ENCODE measurements around the gene C6orf141. TPM values are rescaled to one million over a fixed set of nuclear protein-coding genes. Genes with fewer than 3 reads are reported as not detected.

The C6orf141 gene
- total RNA-seq, 1 experiment from 2014 or later: 43.8 TPM

DNA sequence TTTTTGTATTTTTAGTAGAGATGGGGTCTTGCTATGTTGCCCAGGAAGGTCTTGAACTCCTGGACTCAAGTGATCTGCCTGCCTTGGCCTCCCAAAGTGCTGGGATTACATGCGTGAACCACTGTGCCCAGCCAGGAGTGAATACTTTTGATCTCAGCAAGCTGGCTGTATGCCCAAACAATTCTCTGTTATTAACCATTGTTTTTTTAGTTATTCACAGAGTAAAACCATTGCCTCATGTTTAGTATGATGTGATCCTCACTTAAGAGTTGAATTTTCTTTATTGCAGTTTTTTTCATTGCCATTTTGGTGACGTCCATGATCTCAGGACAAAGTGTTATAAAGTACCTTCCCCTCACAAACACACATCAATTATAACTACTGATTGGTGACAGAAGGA lies 14.8 kb downstream of the C6orf141 start:
- Histone ChIP-seq H3F3A (ENCODE audit: low read length, unreplicated experiment) (no peaks in the 10 kb centered on the region), H3K79me2 (ENCODE audit: low read length) (no peaks in the 10 kb centered on the region), H3K4me1 (ENCODE audit: insufficient read depth, low read length) (peaks cover 18% of the 10 kb centered on the region), H4K20me1 (ENCODE audit: low read length) (no peaks in the 10 kb centered on the region), H3K4me2 (ENCODE audit: low read length) (peak overlapping the region; percentile 68; the same call in 1 of the 2 replicates), H3K9me3 (ENCODE audit: low read length) (no peaks in the 10 kb centered on the region), H3K27me3 (ENCODE audit: low read length) (no peaks in the 10 kb centered on the region), H3K36me3 (ENCODE audit: low read depth, low read length) (no peaks in the 10 kb centered on the region), H3K9ac (ENCODE audit: low read length) (peak overlapping the region; percentile 30; the same call in 1 of the 2 replicates), H3K4me3 (ENCODE audit: low read length) (no peak overlapping the region), H2AFZ (ENCODE audit: low read length) (no peak overlapping the region), H3K9me2 (replicated peaks; ENCODE audit: low read length) (no peaks in the 10 kb centered on the region), H3K27ac (ENCODE audit: low read length) (peak overlapping the region; percentile 82)
- no peak for ATAC-seq
- TF ChIP-seq EZH2 (IDR thresholded peaks at IDR 0.05; ENCODE audit: low read length, unreplicated experiment): no peak
- no peak for DNase-seq
- BruUV-seq (replicated peaks): no TSS peak
- ChIA-PET POLR2A (ENCODE audit: unreplicated experiment) (no interaction called here), CTCF (interaction anchor here (1.4 kb wide), 1 partner anchor 12 kb away, joined by 4 read pairs; no protein-coding TSS in a partner anchor)
- intact Hi-C loops (cut with micrococcal nuclease): no loop called here

DNA sequence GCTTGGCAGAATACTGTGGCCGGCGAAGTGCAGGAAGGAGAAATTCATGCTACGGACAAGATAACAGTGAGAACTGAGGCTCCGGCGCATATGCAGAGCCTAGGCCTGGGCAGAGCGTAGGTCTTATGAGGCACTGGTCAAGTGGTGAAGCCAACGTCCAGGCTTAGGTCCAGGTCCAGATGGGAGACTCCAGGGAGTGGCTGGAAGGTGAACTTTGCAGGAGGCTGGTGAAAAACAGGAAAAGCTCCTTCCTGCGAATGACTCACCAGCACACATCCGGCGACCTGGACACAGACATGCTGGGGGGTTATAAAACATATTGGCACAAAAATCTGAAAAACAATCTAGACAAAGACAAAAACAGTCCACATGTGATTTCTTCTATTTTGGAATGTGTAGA lies 15.4 kb downstream of the C6orf141 start:
- peak overlapping the region; percentile 53 for H2AFZ ChIP-seq (ENCODE audit: low read length)
- no TSS peak for BruUV-seq (replicated peaks)
- CTCF ChIA-PET: interaction anchor here (1.4 to 1.7 kb wide), 2 partner anchors 12 to 34 kb away, joined by 4 to 6 read pairs; no protein-coding TSS in a partner anchor

GRCh38 chr6:49570474-49571079 lies 20.1 kb downstream of the C6orf141 start:
- intact Hi-C loops (cut with micrococcal nuclease): loop anchor here (1.0 to 2.0 kb wide), 2 partner anchors 36 to 38 kb away; no protein-coding TSS in a partner anchor
- Histone ChIP-seq H2AFZ (ENCODE audit: low read length) (peak overlapping the region; percentile 72), H3K36me3 (ENCODE audit: low read depth, low read length) (no peaks in the 10 kb centered on the region), H3K4me1 (ENCODE audit: insufficient read depth, low read length) (peaks cover 17% of the 10 kb centered on the region), H3K9me2 (replicated peaks; ENCODE audit: low read length) (no peaks in the 10 kb centered on the region), H3F3A (ENCODE audit: low read length, unreplicated experiment) (no peaks in the 10 kb centered on the region), H3K4me2 (ENCODE audit: low read length) (peak overlapping the region; percentile 32), H4K20me1 (ENCODE audit: low read length) (no peaks in the 10 kb centered on the region), H3K27ac (ENCODE audit: low read length) (no peak overlapping the region), H3K9ac (ENCODE audit: low read length) (no peak overlapping the region), H3K9me3 (ENCODE audit: low read length) (no peaks in the 10 kb centered on the region), H3K27me3 (ENCODE audit: low read length) (no peaks in the 10 kb centered on the region), H3K79me2 (ENCODE audit: low read length) (no peaks in the 10 kb centered on the region), H3K4me3 (ENCODE audit: low read length) (no peak overlapping the region)
- ATAC-seq: peak; percentile 51
- TF ChIP-seq CTCF (conservative IDR thresholded peaks at IDR 0.05; ENCODE audit: low read depth, low read length) (peak; percentile 69), EZH2 (IDR thresholded peaks at IDR 0.05; ENCODE audit: low read length, unreplicated experiment) (no peak)
- BruUV-seq (replicated peaks): no TSS peak
- ChIA-PET CTCF (interaction anchor here (2.1 kb wide), 1 partner anchor 38 kb away, joined by 11 read pairs; no protein-coding TSS in a partner anchor), POLR2A (ENCODE audit: unreplicated experiment) (no interaction called here)
- DNase-seq: peak; percentile 66

More for the DNA sequence above, 15.4 kb downstream of the C6orf141 start:
- Histone ChIP-seq H3K9ac (ENCODE audit: low read length) (peak overlapping the region; percentile 49), H3K4me1 (ENCODE audit: insufficient read depth, low read length) (peaks cover 22% of the 10 kb centered on the region), H3K9me2 (replicated peaks; ENCODE audit: low read length) (no peaks in the 10 kb centered on the region), H3K4me2 (ENCODE audit: low read length) (peak overlapping the region; percentile 68), H3K9me3 (ENCODE audit: low read length) (no peaks in the 10 kb centered on the region), H3K27ac (ENCODE audit: low read length) (peak overlapping the region; percentile 82), H3K36me3 (ENCODE audit: low read depth, low read length) (no peaks in the 10 kb centered on the region), H3F3A (ENCODE audit: low read length, unreplicated experiment) (no peaks in the 10 kb centered on the region), H3K4me3 (ENCODE audit: low read length) (peak overlapping the region; percentile 21; the same call in 1 of the 2 replicates), H3K79me2 (ENCODE audit: low read length) (no peaks in the 10 kb centered on the region), H4K20me1 (ENCODE audit: low read length) (no peaks in the 10 kb centered on the region), H3K27me3 (ENCODE audit: low read length) (no peaks in the 10 kb centered on the region)
- DNase-seq: peak; percentile 65
- intact Hi-C loops (cut with micrococcal nuclease): loop anchor here (2.0 kb wide), 1 partner anchor 15 kb away; the partner anchor contains the start of gene C6orf141
- no peak for TF ChIP-seq EZH2 (IDR thresholded peaks at IDR 0.05; ENCODE audit: low read length, unreplicated experiment)
- POLR2A ChIA-PET (ENCODE audit: unreplicated experiment): no interaction called here
- ATAC-seq: peak; percentile 81

Data from PC-3 (cell line).